Stimulated activated CD8-positive, alpha-beta memory T cell treated with anti-CD3 and anti-CD28 coated beads, Interleukin-12 subunit alpha, Interleukin-12 subunit beta, amount 100 ng/mL, for 4 hours (primary cell): ENCODE results near the gene DUSP10.

ENCODE experiments used
- DNase-seq: peaks from one replicate; pipeline ENCODE4 v3.0.0-alpha.2; 2020; ENCODE audit warnings: low read depth

Gene DUSP10

DNA sequence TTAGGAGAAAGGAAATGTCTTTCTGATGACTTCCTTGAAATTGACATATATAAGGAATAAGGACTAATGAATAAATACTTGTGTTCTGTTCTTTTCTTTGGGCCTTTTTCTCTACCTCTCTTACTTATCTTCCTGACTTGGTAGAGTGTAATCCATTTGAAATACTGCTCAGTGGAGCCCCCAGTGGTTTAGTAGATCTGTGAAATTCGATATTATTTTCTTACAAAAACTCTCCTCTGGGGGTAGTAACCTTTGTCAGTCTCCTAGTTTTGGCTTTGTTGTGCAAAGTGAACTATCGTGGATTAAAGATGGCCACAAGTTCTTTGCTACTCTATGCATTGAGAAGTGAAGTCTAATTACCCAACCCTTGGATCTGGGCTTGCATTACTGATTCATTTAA lies 48.8 kb downstream of the DUSP10 start:
- DNase-seq, result no peak

DNA sequence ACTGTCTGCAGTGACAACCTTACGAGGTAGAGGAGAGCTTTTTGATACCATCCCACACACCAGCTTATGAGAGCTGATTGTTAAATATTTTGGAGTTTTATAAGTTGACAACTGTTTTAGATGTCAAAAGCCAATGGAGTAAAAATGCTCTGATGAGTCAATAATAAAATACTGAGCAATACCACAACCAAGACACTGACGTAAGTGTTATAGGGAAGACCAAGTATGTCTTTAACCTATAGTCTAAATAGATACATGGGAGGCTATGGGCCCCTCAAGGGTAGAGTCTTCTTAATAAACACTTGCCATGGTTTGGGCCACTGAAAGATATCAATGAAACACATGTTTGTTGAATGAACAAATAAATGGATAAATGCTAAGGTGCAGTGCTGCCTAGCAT lies 49.2 kb downstream of the DUSP10 start:
- DNase-seq, result no peak

DNA sequence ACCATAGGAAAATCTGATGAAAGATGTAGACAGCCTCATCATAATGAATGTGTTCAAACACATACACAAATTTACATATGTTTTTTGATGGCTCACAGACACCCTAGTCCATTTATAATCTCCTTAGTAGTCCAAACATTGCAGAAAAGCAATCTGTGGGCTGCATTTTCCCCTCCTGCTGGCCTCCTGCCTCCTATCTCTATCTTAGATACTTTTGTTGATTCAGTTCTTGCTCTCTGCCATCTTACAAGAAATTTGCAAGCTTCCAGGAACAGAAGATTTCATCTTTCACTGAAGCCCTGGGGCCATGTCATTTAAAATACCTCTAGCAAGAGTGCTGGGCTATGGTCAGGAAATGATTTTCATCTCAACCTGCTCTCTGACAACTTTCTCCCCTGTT lies 50.6 kb downstream of the DUSP10 start:
- DNase-seq, result no peak

DNA sequence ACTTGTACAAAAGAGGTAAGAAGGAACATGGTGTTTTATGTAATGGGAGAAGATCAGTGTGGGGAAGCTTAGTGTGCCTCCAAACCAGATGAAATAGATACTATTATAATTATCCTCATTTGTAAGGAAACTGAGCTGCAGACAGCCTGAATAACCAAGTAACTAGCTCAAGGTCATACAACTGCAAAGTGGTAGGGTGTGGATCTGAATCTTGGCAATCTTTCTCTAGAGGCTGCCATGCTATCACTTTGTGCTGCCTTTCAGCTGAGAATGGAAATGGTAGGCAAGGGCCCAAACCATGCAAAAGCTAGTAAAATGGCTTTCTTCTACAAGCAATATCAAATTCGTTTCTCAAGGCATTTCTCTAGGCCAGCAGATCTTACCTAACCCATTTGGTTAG lies 51.0 kb downstream of the DUSP10 start:
- DNase-seq, result no peak

GRCh38 chr1:221689138-221689537 lies 52.8 kb downstream of the DUSP10 start:
- no peak for DNase-seq

DNA sequence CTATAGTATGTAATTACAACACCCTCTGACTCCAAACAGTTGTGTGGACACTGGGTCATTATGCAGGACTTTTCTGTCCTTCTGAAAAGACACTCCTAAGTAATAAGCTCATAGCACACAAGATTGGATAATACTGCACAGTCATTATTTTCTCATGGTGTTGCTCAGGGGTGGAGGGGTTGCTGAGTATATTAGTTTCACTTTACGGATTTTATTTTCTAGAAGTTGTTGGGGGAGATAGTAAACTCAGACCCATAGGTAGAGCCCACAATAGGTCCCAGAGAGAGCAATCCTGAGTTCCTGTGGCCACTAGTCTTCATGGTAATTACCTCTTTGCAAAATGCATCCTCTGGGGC lies 53.4 kb downstream of the DUSP10 start:
- DNase-seq, result no peak

GRCh38 chr1:221687836-221688487 lies 53.9 kb downstream of the DUSP10 start:
- DNase-seq, result no peak

GRCh38 chr1:221683681-221684080 lies 58.2 kb downstream of the DUSP10 start:
- no peak for DNase-seq

DNA sequence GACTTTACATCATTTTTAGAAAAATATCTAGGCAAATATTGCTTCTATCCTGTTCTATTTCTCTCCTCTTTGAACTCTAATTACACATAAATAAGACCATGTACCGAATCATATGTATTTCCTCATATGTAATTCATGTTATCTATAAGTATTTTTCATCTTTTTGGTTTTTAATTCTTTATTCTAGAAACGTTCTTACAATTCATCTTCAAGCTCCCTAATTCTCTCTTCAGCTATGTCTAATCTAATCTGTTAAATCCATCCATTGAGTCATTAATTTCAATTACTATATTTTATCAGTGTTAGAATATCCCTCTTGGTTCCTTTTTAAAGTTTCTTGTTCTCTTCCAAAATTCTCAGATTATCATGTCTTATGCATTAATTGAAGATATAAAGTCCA lies 61.8 kb downstream of the DUSP10 start:
- DNase-seq, result no peak

GRCh38 chr1:221678014-221678413 lies 63.9 kb downstream of the DUSP10 start:
- DNase-seq, result no peak

DNA sequence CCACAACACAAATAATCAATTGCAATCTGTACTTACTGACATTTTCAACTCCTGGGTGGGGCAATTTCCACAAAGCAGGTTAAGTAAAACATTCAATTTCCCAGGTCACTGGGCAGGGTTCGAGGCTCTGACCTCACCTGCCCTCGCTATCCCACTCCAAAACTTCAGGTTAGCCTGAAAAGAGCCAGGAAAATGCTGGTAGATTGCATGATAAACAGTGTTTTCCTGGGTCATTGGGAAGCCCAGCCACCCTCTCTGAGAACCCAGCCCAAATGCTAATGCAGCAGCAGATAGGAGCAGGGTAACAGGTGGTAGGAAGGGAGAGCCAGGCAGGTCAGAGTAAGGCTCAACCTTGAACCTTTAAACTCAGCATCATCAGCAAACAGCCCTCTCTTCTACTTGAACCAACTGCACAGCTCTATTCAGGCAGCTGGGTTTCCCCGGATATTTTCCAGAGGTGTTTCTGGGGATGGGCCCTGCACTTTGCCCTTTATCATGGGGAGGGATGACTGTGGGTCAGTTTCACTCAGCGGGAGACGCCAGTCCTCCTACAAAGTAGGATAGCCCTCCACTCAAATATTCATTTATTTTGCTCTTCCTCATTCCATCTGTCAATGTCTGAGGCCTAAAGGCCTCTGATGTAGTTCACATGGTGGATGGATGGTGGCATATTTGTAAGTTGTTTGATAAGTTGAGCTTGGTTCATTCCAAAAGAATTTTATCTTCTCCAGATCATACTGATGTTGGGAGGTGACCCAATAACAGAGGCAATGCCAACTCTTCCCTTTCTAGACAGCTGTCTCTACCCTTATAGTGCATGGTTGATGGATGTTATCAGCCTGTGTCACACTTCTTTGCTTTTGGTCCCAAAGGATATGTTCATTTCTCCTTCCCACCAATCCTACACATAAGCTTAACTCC lies 65.7 kb downstream of the DUSP10 start:
- DNase-seq, result no peak

GRCh38 chr1:221672965-221673364 lies 68.9 kb downstream of the DUSP10 start:
- no peak for DNase-seq

DNA sequence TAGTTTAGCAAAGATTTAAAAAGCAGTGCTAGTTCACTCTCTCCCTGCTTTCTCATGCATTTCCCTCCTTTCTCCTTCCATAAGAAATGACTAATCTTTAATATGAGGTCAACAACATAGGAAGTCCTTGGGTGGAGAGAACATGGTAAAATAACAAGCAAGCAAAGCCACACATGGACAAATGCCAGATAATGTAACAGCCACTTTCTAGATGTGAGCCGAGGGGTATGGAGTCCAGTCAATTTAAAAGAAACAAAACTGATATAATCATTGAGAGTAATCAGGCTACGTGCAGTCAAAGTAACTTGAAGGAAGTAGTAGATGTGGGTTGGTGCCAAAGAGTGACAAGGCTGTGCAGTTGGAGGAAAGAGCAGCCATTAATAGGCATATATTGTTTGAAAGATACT lies 69.6 kb downstream of the DUSP10 start:
- DNase-seq, result no peak

- DNase-seq, result no peak
Observed at GRCh38 chr1:221670081-221670480, 71.8 kb downstream of the DUSP10 start.

GRCh38 chr1:221669441-221669840 lies 72.4 kb downstream of the DUSP10 start:
- no peak for DNase-seq

- DNase-seq, result no peak
Observed at GRCh38 chr1:221667504-221667903, 74.4 kb downstream of the DUSP10 start.

GRCh38 chr1:221664253-221664652 lies 77.6 kb downstream of the DUSP10 start:
- no peak for DNase-seq

DNA sequence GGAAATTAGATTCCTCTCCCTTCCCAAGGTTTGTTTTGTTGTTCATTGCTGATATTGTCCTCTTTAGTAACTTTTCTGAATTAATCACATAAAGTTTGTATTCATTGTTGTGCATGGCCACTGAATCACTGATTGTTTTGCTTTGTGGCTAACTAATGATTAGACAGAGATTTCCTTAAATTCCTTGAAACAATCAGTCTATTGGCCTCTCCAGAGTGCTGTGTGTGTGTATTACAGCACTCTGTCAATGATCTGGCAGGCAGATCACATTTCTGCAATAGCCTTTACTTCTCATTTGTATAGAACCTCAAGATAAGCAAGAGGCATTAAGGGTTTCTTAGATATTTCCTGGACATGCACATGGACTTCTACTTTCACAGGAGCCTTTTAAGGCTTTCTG lies 78.6 kb downstream of the DUSP10 start:
- no peak for DNase-seq

DNA sequence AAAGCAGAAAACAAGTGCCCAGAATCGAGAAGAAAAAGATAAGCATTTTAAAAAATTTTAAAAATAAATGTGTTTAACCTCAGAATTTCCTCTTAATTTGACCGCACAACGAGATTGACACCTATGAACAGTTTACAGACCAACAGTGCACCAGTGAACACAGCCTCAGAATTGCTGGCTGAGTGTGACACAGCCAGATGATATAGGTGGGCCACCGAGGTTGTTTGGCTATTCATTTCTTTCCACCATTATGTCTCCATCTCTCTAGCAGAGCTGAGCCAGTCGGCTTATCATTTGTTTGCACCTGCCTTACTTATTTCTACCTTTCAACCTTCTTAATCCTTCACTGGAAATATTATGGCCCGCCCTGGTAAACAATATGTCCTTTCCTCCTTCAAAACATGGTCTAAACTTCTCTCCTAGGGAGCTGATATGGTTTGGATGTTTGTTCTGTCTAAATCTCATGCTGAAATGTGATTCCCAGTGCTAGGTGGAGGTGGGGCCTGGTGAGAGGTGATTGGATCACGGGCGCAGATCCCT lies 86.1 kb downstream of the DUSP10 start:
- no peak for DNase-seq
